NCI-H2081 (cell line): ENCODE data around the gene GNPNAT1.

Experiments
- DNase-seq, 2 experiments: peaks; one replicate each; lab custom pipeline; 2025; lab: John Stamatoyannopoulos, UW

GNPNAT1 gene

DNA sequence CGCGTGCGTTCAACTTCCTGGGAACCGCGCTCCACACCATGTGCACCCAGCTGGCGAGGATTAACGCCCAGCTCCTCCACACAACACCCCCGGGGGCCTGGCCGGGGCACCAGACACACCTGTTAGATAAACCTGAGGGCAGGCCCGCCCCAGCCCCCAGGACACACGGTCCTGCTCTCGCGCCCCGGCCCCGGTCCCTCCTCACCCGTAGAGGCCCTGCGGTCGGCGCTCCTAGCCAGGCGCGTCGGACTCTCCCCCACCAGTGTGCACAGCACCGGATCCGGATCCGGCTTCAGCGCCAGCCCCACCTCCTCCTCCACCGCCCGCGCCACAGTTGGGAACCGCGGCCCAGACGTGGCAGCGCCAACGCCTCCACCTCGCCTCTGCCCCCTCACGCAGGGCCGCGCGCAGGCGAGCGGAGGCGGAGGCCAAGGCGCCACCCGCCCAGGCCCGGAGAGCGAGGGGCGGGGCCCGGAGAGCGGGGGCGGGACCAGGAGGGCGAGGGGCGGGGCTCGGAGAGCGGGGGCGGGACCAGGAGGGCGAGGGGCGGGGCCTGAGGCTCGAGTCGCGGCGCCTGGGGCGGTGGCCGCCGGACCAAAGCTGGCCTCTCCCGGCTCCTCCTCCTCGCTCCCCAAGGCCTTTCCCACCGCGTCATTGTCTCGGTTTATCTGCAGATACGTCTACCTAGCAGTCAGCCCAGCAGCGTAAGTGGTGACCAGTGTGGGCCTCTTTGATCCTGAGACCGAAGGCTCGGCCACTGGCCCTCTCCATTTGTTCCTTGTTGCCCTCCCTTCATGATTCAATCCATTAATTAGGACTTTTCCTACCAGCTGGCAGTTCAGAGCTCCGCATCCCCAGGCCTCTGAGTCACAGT, at the start of gene GNPNAT1:
Gene GNPNAT1 (minus strand): TSS at position 385 of the 874 bp plus-strand sequence. CDS start 6,957 bp downstream, outside the sequence.
- peak; percentile 86 to 87 for DNase-seq

DNA sequence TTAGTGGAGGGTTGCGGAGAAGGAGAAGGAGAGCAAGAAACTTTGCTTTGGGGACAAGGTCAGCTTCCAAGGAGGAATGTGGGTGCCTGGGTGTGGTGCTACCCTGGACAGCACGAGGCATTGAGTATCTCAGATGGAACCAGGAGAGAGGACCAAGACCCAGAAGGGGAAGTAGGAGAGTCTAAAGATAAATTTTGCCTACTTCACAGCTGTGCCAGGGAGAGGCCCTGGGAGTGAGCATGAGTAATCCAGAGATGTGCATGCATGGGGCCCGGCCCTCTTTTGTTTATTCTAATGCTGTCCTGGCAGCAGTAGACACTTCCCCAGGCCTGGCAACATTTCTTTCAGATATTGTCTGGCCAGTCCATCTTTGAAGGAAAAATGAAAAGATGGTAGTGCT, 49.5 kb upstream of the GNPNAT1 start:
- no peak for DNase-seq

DNA sequence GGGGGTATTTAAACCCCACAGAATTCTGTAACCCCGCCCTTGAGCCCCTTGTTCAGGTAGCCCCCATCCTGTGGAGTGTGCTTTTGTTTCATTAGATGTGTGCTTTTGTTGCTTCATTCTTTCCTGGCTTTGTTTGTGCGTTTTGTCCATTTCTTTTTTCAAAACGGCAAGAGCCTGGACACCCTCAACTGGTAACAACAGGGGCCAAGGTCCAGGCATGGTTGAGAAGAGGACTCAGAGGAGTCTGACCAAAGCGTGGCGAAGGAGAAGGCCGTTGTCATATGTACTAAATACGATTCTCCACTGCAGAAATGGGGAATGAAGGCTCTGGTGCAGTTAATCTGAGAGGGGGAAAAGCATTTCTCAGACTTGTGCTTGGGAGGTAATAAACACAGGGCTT, 46.0 kb upstream of the GNPNAT1 start:
- DNase-seq, result no peak

DNA sequence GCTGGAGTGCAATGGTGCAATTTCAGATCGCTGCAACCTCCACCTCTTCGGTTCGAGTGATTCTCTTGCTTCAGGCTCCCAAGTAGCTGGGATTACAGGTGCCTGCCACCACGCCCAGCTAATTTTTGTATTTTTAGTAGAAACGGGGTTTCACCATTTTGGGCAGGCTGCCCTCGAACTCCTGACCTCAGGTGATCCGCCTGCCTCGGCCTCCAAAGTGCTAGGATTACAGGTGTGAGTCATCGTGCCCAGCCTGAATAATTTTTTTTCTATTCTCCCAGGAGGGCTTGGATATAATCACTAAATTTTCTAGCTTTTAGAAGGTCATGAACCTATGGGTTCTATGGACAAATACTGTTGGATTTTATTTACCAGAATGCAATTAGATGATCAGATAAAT, 44.7 kb upstream of the GNPNAT1 start:
- DNase-seq, result no peak

DNA sequence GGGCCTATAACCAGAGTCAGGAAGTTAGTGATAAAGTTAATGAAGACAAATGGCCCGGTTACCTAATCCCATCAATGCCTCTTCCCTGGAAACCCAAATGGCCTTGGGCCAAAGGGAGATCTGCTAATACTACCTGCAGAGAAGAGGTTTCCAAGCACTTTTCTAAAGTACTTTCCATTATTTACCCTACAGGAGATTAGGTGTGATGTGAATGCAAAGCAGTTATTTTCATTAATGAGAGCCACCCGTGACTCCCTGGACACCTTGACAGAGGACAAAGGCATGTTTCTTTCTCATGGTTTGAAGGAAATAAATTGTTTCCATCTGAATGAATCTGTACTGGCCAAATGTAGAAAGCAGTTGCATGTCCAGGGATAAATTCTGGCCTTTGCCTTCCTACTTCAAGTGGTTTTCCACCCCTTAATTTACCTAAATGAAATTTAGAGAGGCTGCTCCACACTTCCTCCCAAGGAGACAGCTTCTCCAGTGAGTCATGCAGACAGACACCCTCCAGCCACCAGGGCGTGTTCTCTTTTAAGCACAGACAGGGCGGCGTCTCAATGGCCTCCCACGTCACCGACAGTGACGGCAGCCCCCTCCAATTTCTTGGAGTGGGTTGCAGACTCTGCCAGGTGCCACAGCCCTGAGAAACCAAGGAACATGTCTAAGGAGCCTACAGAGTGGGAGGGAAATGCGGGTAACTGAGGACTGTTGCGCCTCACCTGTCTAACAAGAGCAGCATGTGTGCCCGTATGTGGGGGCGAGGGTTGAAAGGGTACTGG, 43.9 kb upstream of the GNPNAT1 start:
- peak; percentile 26 to 82 for DNase-seq

DNA sequence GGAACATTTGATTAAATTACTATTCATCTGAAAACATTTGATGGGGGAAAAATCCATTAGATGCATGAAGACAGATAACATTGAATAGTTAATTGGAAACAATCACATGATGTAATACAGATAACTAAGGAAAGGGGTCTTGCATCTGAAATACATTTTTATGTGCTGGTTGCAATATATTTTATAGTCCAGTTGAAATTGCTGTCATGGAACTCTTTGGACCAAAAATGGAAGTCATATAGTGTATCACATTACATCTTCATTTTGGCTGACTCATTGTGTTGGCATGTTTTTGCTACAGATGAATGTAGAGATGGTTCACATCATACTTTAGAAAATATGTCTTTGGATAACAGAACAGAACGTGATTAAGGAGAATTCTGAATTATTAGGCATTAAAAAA, 43.0 kb upstream of the GNPNAT1 start:
- DNase-seq, result no peak

DNA sequence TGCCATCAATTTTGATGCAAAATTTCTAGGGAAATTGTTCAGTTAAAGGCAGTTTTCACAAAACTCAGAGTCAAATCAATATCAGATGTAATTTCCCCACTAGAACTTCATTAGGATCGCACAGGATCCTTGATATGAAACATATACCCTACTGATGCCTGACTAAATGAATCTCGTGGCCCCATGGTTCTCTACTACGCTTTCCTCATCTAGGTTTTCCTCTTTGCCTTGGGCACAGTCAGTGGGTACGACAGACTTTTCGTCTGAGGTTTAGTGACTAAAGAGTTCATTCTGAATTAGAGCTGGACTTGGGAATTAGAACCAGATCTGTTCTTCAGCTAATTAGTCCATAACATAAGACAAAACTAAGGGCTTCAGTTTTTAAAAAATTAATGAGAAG, 42.5 kb upstream of the GNPNAT1 start:
- no peak for DNase-seq

DNA sequence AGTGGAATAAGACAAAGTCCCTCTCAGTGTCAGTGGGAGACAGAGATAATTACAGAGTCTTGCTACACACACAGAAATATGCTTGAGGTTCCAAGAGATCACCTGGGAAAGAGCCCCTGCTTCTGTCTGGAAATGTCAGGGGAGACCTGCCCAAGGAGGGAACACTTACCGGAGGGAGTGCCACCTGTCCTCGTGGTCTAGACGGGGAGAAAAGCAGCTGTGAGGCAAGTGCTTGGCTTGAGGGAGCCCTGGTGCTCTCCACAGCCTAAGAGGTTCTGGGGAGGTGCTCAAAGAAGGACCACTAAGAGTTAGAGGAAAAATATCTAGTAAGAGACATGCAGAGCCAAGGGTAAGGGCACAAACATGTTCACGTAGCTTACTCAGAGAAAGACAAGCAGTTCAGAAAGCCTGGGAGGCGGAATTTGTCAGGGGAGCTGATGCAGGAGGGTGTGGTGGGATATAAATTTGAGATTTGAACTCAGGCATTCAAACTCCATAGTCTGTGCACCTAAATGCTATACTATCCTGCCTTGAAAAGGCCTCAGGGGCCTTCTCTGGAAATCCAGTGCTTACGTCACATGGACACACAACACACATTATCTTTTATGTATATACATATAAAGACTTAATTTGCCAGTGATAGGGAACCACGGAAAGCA, 38.2 kb upstream of the GNPNAT1 start:
- no peak for DNase-seq

DNA sequence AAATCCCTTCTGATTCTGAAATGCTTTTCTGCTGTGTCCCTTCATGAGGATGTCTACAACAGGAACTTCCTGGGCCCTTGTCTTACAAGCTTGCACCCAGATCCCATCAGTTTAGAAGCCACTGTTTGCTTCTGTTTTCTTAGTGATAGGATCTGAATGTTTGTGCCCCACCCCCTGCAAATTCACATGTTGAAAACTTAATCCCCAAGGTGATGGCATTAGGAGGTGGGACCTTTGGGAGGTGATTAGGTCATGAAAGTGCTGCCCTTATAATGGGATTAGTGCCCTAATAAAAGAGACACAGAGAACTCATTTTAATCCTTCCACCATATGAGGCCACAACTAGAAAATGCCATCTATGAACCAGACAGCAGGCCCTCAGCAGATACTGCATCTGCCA, 36.0 kb upstream of the GNPNAT1 start:
- no peak for DNase-seq

DNA sequence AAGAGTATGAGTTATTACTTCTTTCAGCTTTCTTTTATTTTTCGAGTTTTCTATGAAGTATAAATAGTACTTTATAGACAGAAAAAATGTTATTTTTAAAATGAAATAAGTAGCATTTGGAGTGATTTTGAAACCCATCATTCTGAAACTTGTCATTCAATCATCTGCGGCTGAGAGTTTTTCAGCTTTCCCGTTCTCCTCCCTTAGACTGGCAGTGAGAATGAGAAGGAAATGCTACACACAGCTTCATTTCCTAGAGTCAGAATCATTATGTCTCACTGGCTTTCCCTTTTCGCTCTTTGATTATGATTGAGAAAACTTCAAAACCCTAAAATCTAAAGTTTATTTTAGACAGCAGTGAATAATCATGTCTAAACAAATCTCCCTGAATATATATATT, 33.7 kb upstream of the GNPNAT1 start:
- no peak for DNase-seq

DNA sequence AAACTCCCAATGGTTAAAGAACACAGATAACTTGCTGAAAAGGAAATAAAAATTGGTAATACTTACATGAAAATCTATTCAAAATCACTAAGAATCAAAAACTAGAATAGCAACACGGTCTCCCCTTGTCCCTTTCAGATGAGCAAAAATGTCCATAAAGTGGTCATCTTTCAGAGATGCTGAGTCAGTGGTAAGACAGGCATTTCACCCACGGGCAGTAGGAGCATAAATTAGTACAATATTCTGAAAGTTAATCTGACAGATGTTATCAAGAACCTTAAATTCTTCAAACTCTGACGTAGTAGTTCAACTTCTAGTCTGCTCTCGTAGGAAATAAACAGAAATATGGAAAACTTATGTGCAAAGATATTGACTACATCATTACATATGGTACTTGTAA, 33.1 kb upstream of the GNPNAT1 start:
- no peak for DNase-seq

DNA sequence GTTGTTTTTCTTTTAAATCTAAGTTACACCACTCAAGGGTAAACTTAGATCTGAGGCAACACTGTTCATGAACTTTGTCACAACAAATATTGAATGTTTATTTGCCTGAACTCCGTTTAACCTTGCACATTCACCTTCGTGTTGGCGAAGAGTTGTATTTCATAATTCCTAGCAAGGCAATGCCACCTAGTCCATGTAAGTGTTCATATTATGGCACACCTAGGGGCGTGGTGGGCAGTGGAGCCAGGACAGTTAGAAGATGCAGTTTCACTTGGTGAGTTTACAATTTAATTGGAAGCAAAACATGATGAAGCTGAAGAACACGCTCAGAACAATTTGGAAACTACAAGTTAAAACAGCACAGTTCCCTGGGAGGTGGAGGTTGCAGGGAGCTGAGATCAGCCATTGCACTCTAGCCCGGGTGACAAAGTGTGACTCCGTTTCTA, 30.4 kb upstream of the GNPNAT1 start:
- no peak for DNase-seq

DNA sequence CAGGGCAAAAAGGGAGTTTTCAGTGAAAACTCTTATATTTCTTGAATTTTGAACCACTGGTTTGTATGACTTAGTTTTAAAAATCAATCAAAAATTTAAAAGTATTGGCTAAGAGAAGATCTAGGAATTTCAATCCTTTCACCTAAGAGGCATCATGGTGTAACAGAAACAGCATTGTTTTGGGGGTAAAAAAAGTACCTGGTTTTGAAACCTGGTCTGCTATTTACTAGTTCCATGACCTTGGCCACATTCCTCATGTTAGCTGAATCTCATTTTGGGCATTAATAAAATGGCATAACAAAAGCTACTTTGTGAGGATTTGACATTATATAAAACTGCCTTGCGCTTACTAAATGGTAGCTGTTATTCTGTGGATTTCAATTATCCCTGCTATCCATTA, 16.7 kb upstream of the GNPNAT1 start:
- DNase-seq, result no peak

DNA sequence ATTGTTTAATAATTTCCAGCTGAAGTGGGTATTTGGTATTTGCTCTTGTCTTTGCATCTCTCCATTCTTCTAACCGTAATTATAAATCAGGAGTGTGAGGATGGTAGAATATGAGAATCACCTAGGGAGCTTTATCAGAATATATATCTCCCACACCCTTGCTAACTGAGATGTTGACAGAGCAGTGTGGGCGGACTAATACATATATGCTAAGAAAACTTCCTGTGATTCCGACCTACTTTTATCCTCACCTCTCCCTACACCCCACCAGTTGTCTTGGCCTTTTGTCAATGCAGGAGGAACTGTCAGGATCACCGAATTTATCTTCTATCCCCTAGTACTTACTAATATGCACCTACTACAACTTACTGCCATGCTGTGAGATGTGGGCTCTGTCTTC, 14.7 kb upstream of the GNPNAT1 start:
- no peak for DNase-seq

DNA sequence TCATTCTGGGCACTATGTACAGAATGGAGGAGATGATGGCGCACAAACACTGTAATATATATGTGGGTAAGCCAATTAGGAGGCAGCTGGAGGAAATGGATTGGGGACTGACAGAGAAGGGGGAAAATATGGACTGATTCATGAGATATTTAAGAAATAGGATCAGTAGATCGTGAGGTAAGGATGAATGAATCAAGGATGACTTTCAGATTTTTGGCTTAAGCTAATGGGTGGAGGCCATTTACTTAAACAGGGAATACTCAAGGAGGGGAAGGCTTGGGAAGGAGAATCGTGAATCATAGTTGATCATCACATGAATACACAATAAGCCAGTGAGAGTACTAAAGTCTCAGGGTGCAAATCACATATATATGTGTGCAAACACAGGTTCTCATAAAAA, 11.2 kb upstream of the GNPNAT1 start:
- no peak for DNase-seq

DNA sequence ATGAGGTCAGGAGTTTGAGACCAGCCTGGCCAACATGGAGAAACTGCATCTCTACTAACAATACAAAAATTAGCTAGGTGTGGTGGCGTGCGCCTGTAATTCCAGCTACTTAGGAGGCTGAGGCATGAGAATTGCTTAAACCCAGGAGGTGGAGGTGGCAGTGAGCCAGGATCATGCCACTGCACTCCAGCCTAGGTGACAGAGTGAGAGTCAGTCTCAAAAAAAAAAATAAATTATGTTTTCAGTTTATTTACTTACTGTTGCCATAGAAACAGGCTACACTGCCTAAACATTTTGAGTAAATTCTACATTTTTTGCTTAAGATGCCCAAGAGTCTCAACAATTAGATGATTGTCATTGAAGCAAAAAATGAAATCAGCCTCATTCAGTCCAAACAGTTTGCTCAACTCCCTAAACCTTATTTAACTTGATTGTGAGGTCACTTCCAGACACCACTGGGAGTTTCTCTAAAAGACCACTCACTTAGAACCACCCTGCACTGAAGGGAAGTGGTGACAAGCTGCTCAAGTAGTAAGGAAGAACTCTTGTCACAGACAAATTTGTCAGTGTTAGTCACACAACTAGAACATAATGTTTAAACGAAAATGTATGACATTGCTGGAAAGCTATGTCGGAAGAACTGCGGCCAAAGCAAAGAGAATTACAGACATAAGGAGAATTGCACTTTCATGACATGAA, 9.8 kb upstream of the GNPNAT1 start:
- no peak for DNase-seq

DNA sequence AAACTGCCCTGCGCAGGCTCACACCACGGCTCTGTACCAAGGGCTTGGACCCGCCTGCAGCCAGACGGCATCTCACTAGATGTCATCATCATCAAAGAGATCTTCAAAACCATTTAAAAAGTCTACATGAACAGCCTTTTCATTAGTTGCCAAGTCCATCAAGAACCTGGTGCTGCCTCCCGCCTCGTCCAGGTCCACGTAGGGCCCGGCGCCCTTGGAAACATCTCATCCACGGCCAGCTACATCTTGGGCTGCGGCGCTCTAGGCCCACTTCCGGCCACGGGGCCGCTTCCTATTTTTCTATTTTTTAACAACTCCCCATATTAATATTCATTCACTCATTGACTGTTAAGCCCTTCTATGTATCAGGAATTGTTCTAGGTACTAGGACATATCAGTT, 7.4 kb upstream of the GNPNAT1 start:
- DNase-seq, result no peak

DNA sequence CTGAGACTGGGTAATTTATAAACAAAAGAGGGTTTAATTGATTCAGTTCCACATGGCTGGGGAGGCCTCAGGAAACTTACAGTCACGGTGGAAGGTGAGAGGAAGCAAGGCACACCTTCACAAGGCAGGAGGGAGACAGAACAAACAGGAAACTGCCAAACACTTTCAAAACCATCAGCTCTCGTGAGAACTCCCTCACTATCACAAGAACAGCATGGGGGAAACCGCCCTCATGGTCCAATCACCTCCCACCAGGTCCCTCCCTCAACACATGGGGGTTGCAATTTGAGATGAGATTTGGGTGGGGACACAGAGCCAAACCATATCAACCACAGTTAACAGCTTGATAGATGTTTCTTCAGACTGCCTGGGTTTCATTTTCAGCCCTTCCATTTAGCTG, 6.2 kb upstream of the GNPNAT1 start:
- DNase-seq, result no peak

DNA sequence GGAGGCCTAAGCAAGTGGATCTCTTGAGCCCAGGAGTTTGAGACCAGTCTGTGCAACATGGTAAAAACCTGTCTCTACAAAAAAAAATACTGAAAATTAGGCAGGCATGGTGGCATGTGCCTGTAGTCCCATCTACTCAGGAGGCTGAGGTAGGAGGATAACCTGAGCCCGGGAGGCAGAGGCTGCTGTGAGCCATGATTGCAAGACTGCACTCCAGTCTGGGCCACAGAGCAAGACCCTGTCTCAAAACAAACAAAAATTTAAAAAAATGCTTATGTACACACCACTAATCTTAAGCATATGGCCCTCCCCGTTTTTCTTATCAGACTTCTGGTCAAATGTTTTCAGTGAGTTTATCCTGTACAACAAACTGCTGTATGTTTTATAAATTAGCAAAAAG, 1.7 kb upstream of the GNPNAT1 start:
- no peak for DNase-seq

DNA sequence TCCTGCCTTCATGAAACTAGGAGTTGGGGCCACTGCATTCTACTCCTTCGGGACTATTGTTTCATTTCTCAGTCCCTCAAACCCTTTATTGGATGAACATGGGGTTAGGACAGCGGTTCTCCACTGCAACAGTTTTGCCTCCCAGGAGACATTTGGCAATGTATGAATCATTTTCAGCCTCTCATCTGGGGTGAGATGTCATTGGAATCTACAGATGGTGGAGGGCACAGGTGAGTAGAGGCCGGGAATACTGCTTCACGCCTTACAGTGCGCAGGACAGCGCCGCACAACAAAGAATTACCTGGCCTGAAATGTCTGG, 649 bp upstream of the GNPNAT1 start:
- DNase-seq, result no peak

DNA sequence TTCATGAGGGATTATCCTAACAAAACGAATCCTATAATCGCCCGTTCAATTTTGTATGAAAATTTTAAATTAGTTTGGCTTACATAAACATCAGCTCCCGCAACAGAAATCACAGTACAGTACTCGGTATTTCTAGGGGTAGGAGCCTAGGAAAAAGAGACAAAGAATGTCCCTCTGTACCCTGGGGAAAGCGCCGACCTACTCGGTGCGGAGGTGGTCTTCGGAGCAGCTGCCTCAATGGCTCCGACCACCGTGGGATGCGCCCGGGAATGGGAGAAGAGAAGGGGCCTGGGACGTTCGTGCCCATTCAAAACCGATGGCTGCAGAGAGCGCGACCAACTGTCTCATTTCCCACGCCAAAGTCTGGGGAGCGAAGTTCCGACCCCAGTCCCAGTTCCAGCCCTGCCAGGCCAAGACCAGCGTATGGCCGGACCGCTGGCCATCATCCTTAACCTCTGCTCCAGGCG, 618 bp downstream of the GNPNAT1 start:
- DNase-seq, result no peak
